Anterior cingulate cortex (tissue), 58 donors: ENCODE measurements around the gene IL2RA.
A peak's percentile ranks its signal among the peaks of the same experiment; 100 is the strongest.

ENCODE experiments used
- DNase-seq, 58 donors: peaks; one replicate each; lab custom pipeline; 2025; lab: John Stamatoyannopoulos, UW

IL2RA gene

GRCh38 chr10:5992398-5992797 lies 69.8 kb downstream of the IL2RA start:
- no peak for DNase-seq

- DNase-seq, result no peak
These were observed 70.5 kb downstream of the IL2RA start for GRCh38 chr10:5991708-5992107.

- no peak for DNase-seq
These were observed 72.4 kb downstream of the IL2RA start for GRCh38 chr10:5989756-5990155.

GRCh38 chr10:5988336-5988920 lies 73.7 kb downstream of the IL2RA start:
- DNase-seq, result no peak

GRCh38 chr10:5987747-5988146 lies 74.4 kb downstream of the IL2RA start:
- no peak for DNase-seq

GRCh38 chr10:5985029-5985428 lies 77.1 kb downstream of the IL2RA start:
- no peak for DNase-seq

GRCh38 chr10:5983774-5984173 lies 78.4 kb downstream of the IL2RA start:
- DNase-seq, result no peak

- no peak for DNase-seq
These were observed 80.6 kb downstream of the IL2RA start for GRCh38 chr10:5981529-5981928.

GRCh38 chr10:5978230-5978489 lies 84.0 kb downstream of the IL2RA start:
- no peak for DNase-seq

GRCh38 chr10:5977471-5978229 lies 84.5 kb downstream of the IL2RA start, which contains the start of gene IL15RA:
TSS of gene IL15RA (minus strand) at chr10:5977543. CDS start at chr10:5977492, 51 bp downstream.
- peak in 11 of 58 donors; percentile 11 to 58 (median 19) for DNase-seq

GRCh38 chr10:5976512-5977470 lies 85.4 kb downstream of the IL2RA start:
- peak in 1 of 58 donors; percentile 19 for DNase-seq

- peak in 6 of 58 donors; percentile 5 to 26 (median 20) for DNase-seq
These were observed 86.3 kb downstream of the IL2RA start for GRCh38 chr10:5975641-5976473.

- no peak for DNase-seq
These were observed 89.1 kb downstream of the IL2RA start for GRCh38 chr10:5973069-5973468.

- DNase-seq, result no peak
These were observed 90.3 kb downstream of the IL2RA start for GRCh38 chr10:5971886-5972285.

- no peak for DNase-seq
These were observed 90.8 kb downstream of the IL2RA start for GRCh38 chr10:5971315-5971832.

GRCh38 chr10:5970527-5970926 lies 91.6 kb downstream of the IL2RA start:
- DNase-seq, result no peak

GRCh38 chr10:5970066-5970465 lies 92.1 kb downstream of the IL2RA start:
- no peak for DNase-seq

GRCh38 chr10:5968681-5969453 lies 93.3 kb downstream of the IL2RA start:
- no peak for DNase-seq

- no peak for DNase-seq
These were observed 94.0 kb downstream of the IL2RA start for GRCh38 chr10:5968037-5968680.
